ENCODE measurements around the gene DAB1. TPM values are rescaled to one million over a fixed set of nuclear protein-coding genes. Genes with fewer than 3 reads are reported as not detected.

Gene DAB1
- total RNA-seq, 3 donors from 2014 or later = 0.61 to 2.0 (median 0.92) TPM

DNA sequence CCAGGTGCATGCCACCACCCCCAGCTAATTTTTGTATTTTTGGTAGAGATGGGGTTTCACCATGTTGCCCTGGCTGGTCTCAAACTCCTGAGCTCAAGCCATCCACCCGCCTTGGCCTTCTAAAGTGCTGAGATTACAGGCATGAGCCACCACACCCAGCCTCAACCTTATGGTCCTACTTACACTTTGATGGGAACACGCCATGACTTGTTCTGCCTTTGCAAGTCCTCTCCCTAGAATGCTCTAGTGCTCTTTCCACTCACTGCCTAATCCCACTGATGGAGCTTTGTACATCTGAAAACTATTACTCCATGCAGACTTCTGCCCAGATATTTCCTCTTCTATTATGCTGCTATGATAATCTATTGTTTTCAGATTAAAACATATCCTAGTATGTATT, 174.3 kb downstream of the DAB1 start:
- no peak for ATAC-seq
- Histone ChIP-seq H3K4me1 (ENCODE audit: low read depth) (no peaks in the 10 kb centered on the region), H3K4me3 (no peak overlapping the region), H3K36me3 (ENCODE audit: low read depth) (no peaks in the 10 kb centered on the region), H3K9me3 (no peaks in the 10 kb centered on the region)
- intact Hi-C loops (cut with DNase I, micrococcal nuclease) = no loop called here
- TF ChIP-seq, protein P1, sequence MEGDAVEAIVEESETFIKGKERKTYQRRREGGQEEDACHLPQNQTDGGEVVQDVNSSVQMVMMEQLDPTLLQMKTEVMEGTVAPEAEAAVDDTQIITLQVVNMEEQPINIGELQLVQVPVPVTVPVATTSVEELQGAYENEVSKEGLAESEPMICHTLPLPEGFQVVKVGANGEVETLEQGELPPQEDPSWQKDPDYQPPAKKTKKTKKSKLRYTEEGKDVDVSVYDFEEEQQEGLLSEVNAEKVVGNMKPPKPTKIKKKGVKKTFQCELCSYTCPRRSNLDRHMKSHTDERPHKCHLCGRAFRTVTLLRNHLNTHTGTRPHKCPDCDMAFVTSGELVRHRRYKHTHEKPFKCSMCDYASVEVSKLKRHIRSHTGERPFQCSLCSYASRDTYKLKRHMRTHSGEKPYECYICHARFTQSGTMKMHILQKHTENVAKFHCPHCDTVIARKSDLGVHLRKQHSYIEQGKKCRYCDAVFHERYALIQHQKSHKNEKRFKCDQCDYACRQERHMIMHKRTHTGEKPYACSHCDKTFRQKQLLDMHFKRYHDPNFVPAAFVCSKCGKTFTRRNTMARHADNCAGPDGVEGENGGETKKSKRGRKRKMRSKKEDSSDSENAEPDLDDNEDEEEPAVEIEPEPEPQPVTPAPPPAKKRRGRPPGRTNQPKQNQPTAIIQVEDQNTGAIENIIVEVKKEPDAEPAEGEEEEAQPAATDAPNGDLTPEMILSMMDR (IDR thresholded peaks at IDR 0.05) = no peak
- DNase-seq = no peak

DNA sequence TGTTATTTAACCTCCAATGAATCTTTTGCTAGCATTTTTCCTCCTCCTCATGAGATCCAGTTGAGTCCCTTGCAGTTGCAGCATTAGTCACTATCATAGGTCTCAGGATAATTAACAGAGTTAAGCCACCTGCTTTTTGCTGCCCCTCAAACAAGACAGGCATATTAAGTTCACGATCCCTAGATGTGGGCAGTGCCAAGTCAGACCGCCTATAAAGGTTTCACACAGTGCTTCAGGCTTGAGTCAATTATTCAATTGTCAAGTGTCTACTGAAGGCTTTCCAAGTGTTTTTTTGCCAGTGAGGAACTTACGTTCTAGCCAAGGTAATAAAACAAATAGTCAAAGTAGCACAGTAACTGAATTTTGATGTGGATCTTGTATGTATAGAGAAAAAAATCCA, 175.0 kb downstream of the DAB1 start:
- no peak for ATAC-seq
- TF ChIP-seq, protein P1 (IDR thresholded peaks at IDR 0.05) = no peak
- no peaks in the 10 kb centered on the region for H3K9me3 ChIP-seq
- no peaks in the 10 kb centered on the region for H3K4me1 ChIP-seq (ENCODE audit: low read depth)
- no peak overlapping the region for H3K4me3 ChIP-seq
- intact Hi-C loops (cut with DNase I, micrococcal nuclease) = no loop called here
- no peak for DNase-seq
- H3K36me3 ChIP-seq (ENCODE audit: low read depth) = no peaks in the 10 kb centered on the region

DNA sequence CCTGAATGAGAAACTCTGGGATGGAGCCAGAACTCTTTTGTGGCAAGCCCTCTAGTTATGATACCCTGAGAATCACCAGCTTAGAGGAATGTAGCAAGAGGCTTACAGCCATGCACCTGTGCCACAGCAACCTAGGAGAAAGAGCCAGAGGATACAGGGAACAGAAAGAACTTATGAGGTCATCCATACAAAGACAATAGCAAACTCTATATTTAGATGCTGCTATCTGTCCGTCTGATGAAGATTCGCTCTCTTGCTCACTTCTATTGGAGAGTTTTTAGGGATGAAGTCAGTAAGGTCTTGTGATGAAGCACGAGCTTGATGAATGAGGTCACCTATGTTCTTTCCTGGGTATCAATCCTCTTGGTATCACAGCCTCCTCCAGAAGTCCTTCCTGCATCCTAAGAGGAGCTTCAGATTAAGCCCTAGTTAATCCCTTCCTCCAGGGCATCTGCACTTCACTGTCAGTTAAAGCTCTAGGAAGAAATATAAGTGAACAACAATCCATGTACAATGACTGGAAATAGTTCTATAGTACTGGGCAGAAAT, 185.6 kb downstream of the DAB1 start:
- Histone ChIP-seq H3K9me3 (no peaks in the 10 kb centered on the region), H3K36me3 (ENCODE audit: low read depth) (no peaks in the 10 kb centered on the region), H3K4me3 (no peak overlapping the region), H3K4me1 (ENCODE audit: low read depth) (no peaks in the 10 kb centered on the region)
- DNase-seq = no peak
- intact Hi-C loops (cut with DNase I, micrococcal nuclease) = no loop called here
- TF ChIP-seq, protein P1 (IDR thresholded peaks at IDR 0.05) = no peak
- no peak for ATAC-seq

DNA sequence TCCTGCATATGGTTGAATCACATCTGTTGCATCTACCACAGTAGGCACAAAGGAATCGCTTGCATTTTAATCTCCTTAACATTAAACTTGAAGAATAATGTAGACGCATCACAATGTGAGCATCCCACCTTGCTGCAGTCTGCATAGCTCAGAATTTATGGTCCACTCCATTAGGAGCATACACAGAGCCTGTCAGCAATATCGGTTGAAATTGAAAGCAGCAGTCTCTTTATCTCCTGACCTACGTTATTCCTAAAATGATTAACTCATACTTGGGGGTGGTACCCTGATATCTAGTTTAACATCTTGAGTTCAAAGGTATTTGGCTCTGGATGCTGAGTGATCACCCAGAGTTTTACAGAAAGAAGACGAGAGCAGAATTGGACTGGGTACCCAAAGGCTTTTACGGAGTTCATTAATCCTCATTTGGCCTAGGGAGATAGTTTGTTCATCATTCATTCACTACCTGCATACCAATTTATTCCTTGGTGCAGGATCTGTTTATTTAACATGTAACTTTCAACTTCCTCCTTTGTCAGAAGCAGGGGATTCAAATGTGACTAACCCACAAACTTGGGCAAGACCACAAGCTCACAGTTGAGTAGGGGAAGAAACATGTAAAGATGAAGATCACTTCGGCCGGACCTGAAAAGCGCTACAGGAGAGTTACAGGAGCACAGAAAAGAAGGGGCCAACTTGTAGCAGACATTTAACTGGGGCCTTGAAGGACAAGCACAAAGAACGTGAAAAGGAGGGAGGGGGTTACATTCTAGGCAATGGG, 187.9 kb downstream of the DAB1 start:
- H3K36me3 ChIP-seq (ENCODE audit: low read depth) = no peaks in the 10 kb centered on the region
- no peak overlapping the region for H3K4me3 ChIP-seq
- H3K4me1 ChIP-seq (ENCODE audit: low read depth) = no peaks in the 10 kb centered on the region
- DNase-seq = no peak
- intact Hi-C loops (cut with DNase I, micrococcal nuclease) = no loop called here
- ATAC-seq = no peak
- TF ChIP-seq, protein P1 (IDR thresholded peaks at IDR 0.05) = no peak
- no peaks in the 10 kb centered on the region for H3K9me3 ChIP-seq

DNA sequence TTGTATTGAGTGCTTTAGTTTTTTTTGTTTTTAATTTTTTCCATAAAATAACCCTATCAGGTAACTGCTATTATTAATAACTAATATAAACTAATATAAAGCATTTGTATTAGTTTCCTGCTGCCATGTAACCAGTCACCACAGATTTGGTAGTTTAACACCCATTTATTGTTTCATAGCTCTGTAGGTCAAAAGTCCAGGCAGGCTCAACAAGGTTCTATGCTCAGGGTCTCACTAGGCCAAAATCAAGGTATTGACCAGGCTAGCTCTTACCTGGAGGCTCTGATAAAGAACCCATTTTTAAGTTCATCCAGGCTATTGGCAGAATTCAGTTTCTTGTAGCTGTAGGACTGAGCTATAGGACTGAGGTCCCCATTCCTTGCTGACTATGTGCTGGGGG, 189.4 kb downstream of the DAB1 start:
- intact Hi-C loops (cut with DNase I, micrococcal nuclease) = no loop called here
- no peaks in the 10 kb centered on the region for H3K9me3 ChIP-seq
- H3K4me3 ChIP-seq = no peak overlapping the region
- H3K4me1 ChIP-seq (ENCODE audit: low read depth) = no peaks in the 10 kb centered on the region
- DNase-seq (no peak), ATAC-seq (no peak)
- no peaks in the 10 kb centered on the region for H3K36me3 ChIP-seq (ENCODE audit: low read depth)
- TF ChIP-seq, protein P1 (IDR thresholded peaks at IDR 0.05) = no peak
